Transverse colon (tissue), 4 donors: ENCODE data around the gene ME2. TPM values are rescaled to one million over a fixed set of nuclear protein-coding genes. Genes with fewer than 3 reads are reported as not detected.
"Not testable (repeated sequence)": the region's sequence is repeated elsewhere in the genome, so short reads cannot be mapped to it uniquely, and the experiment has no call there.

Experiments used
- DNase-seq: peaks from one replicate; pipeline ENCODE4 v3.0.0-alpha.2; 2019
- H3K27ac ChIP-seq, 4 donors: fragments of 200-600 bp; sonication (generic); 2 replicates each; pipeline ENCODE4 v1.5.1; 2016 to 2018; ENCODE audit warnings: inconsistent platforms in 4 of 4
- H3K27me3 ChIP-seq: fragments of 200-600 bp; sonication (generic); 2 replicates; pipeline ENCODE4 v1.5.1; 2017; ENCODE audit warnings: inconsistent platforms
- H3K36me3 ChIP-seq, 4 donors: fragments of 200-600 bp; sonication (generic); 2 replicates each; pipeline ENCODE4 v1.5.1; 2017 to 2019; ENCODE audit warnings: inconsistent platforms in 4 of 4
- H3K4me1 ChIP-seq, 4 donors: fragments of 200-600 bp; sonication (generic); 2 replicates each; pipeline ENCODE4 v1.5.1; 2017 to 2020; ENCODE audit warnings: inconsistent platforms in 4 of 4
- H3K4me3 ChIP-seq, 4 donors: fragments of 200-600 bp; sonication (generic); 1 replicate in 1 of 4; 2 replicates in 3 of 4; pipeline versions ENCODE4 v1.5.1 to v1.6.1; 2017 to 2019; ENCODE audit warnings: inconsistent platforms in 4 of 4
- H3K9me3 ChIP-seq, 2 donors: fragments of 200-600 bp; sonication (generic); 2 replicates each; pipeline ENCODE4 v1.5.1; 2017 to 2019; ENCODE audit warnings: inconsistent platforms in 2 of 2
- EP300 ChIP-seq: sonication (generic); formaldehyde crosslinking; IDR thresholded peaks from one replicate; pipeline ENCODE4 v1.6.1; 2017; ENCODE audit warnings: antibody characterized with exemption, low read depth
- POLR2A ChIP-seq: fragments of 450-650 bp; IDR thresholded peaks from one replicate; pipeline ENCODE4 v1.6.1; 2016; ENCODE audit warnings: antibody characterized with exemption, mild to moderate bottlenecking, moderate library complexity
- POLR2AphosphoS5 ChIP-seq, 3 donors: sonication (generic); formaldehyde crosslinking; IDR thresholded peaks; one replicate each; pipeline ENCODE4 v1.6.1; 2016; ENCODE audit warnings: antibody characterized with exemption in 3 of 3
- WGBS, 2 donors: methylation state at CpG; one replicate each; pipeline ENCODE4 v1.1.5; 2018; ENCODE audit warnings: low coverage in 1 of 2; 5-methylcytosine and 5-hydroxymethylcytosine counted together
- in situ Hi-C, 4 donors: fragments of 200-750 bp; cut with MboI; loops; one replicate each; pipeline versions ENCODE4 v1.15.0 to v1.15.1; 2017; ENCODE audit warnings: low sequenced_read_pairs in 3 of 4, low pct_ligation_motif_present in 1 of 4, low pct_unique_long_range_greater_than_20kb in 1 of 4
- intact Hi-C: fragments of 100-400 bp; cut with DNase I; formaldehyde crosslinking; loops from one replicate; pipeline ENCODE4 v1.15.1; 2023; ENCODE audit warnings: low total_unique reads
- total RNA-seq, 4 donors: library from RNA; depleted of rRNA; stranded (reverse); fragments of >200 nt; gene quantifications; one replicate each; pipeline ENCODE4 v1.1.0, GENCODE V29; 2016
- TF ChIP-seq, protein P1 (sequence below), 5 experiments: fragments of 200-600 bp in 3 of 5; fragments of 450-650 bp in 2 of 5; sonication (generic) in 3 of 5; IDR thresholded peaks; 1 replicate in 2 of 5; 2 replicates in 3 of 5; pipeline ENCODE4 v1.5.1; 2016 to 2017; ENCODE audit warnings: antibody characterized with exemption in 5 of 5, inconsistent platforms in 3 of 5, mild to moderate bottlenecking in 2 of 5, moderate library complexity in 1 of 5

The ME2 gene
- total RNA-seq, 4 donors from 2014 or later: 28.8 to 84.5 (median 53.2) TPM

DNA sequence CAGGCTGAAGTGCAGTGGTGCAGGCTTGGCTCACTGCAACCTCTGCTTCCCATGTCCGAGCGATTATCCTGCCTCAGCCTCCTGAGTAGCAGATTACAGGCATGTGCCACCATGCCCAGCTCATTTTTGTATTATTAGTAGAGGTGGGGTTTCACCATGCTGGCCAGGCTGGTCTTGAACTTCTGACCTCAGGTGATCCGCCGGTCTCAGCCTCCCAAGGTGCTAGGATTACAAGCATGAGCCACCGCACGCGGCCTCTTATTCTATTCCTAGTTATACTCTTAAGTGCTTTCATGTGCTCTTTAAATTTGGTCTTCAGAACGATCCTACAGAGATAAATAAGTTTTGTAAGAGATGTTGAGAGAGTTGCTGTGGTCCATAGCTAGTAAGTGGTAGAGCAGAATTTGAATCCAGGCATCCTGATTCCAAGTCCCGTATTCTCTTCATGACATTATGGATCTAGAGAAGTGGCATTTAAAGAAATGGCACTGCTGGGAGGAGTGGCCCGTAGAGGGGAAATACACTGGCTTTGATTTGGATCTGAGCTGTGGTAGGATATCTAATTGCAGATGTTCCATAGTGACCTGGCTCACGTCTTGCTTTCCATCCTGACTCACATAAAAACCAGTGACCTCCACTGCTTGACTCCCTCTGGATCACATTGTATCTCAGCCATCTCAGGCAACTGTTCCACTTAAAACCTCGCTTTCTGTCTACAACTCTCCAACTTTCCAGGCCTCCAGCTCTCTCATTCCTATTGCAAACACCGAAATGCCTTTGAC is 22.8 kb upstream of the ME2 start:
- H3K9me3 ChIP-seq: no peaks in the 10 kb centered on the region
- H3K27ac ChIP-seq: no peak overlapping the region
- in situ Hi-C loops (no loop called here), intact Hi-C loops (no loop called here)
- DNase-seq: no peak
- H3K4me3 ChIP-seq: no peak overlapping the region
- H3K36me3 ChIP-seq: no peaks in the 10 kb centered on the region
- H3K4me1 ChIP-seq: peaks cover 0 to 18% (median 13%) of the 10 kb centered on the region in 4 donors
- TF ChIP-seq POLR2A (no peak), POLR2AphosphoS5 (IDR thresholded peaks at IDR 0.05) (no peak), EP300 (no peak)
- TF ChIP-seq, protein P1, sequence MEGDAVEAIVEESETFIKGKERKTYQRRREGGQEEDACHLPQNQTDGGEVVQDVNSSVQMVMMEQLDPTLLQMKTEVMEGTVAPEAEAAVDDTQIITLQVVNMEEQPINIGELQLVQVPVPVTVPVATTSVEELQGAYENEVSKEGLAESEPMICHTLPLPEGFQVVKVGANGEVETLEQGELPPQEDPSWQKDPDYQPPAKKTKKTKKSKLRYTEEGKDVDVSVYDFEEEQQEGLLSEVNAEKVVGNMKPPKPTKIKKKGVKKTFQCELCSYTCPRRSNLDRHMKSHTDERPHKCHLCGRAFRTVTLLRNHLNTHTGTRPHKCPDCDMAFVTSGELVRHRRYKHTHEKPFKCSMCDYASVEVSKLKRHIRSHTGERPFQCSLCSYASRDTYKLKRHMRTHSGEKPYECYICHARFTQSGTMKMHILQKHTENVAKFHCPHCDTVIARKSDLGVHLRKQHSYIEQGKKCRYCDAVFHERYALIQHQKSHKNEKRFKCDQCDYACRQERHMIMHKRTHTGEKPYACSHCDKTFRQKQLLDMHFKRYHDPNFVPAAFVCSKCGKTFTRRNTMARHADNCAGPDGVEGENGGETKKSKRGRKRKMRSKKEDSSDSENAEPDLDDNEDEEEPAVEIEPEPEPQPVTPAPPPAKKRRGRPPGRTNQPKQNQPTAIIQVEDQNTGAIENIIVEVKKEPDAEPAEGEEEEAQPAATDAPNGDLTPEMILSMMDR (IDR thresholded peaks at IDR 0.05): no peak
- H3K27me3 ChIP-seq: no peaks in the 10 kb centered on the region
- 91 to 94% methylated on average over 12 to 13 of the region's 13 CpGs for WGBS, 2 donors

DNA sequence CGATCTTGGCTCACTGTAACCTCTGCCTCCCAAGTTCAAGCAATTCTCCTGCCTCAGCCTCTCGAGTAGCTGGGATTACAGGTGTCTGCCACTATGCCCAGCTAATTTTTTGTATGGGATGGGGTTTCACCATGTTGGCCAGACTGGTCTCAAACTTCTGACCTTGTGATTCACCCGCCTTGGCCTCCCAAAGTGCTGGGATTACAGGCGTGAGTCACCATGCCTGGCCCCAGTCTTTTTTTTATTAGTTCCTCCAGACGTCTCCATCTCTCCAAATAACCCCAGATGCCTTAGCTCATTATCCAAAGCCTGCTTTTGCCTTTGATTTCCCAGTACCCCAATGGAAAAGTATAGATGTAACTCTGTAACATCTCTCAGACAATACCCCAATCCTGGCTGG is 21.8 kb upstream of the ME2 start:
- H3K4me1 ChIP-seq: peaks cover 0 to 18% (median 13%) of the 10 kb centered on the region in 4 donors
- H3K36me3 ChIP-seq, H3K9me3 ChIP-seq, intact Hi-C loops, H3K4me3 ChIP-seq, H3K27ac ChIP-seq, H3K27me3 ChIP-seq, DNase-seq, in situ Hi-C loops: not testable (repeated sequence)
- WGBS, 2 donors: 42 to 52% methylated on average over 3 to 5 of the region's 5 CpGs

DNA sequence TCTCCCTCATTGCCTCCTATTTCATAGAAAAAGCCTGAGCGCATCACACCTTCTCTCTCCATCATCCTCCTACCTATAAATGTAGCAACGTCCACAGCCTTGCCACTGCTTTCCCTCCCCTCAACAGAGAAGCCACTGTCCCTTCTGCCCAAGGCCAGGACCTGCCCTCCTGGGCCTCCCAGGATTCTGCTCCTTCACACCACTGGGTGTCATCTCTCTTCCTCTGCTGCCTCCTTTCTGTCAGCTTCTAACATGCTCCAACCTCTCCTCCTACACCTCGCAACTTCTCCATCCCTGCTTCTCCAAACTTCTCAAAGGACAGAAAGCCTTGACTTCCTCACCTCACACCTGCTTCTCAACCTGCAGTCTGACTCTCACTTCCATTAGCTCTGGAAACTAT is 21.2 kb upstream of the ME2 start:
- H3K36me3 ChIP-seq: no peaks in the 10 kb centered on the region
- WGBS, 2 donors: 67 to 85% methylated on average over 1 to 3 of the region's 3 CpGs
- no peak overlapping the region for H3K4me3 ChIP-seq
- intact Hi-C loops: no loop called here
- H3K9me3 ChIP-seq: no peaks in the 10 kb centered on the region
- no peak for DNase-seq
- in situ Hi-C loops: no loop called here
- no peak overlapping the region for H3K27ac ChIP-seq
- peaks cover 0 to 18% (median 13%) of the 10 kb centered on the region in 4 donors for H3K4me1 ChIP-seq
- H3K27me3 ChIP-seq: no peaks in the 10 kb centered on the region
- TF ChIP-seq POLR2AphosphoS5 (IDR thresholded peaks at IDR 0.05) (no peak), EP300 (no peak), POLR2A (no peak)
- TF ChIP-seq, protein P1 (IDR thresholded peaks at IDR 0.05): no peak

DNA sequence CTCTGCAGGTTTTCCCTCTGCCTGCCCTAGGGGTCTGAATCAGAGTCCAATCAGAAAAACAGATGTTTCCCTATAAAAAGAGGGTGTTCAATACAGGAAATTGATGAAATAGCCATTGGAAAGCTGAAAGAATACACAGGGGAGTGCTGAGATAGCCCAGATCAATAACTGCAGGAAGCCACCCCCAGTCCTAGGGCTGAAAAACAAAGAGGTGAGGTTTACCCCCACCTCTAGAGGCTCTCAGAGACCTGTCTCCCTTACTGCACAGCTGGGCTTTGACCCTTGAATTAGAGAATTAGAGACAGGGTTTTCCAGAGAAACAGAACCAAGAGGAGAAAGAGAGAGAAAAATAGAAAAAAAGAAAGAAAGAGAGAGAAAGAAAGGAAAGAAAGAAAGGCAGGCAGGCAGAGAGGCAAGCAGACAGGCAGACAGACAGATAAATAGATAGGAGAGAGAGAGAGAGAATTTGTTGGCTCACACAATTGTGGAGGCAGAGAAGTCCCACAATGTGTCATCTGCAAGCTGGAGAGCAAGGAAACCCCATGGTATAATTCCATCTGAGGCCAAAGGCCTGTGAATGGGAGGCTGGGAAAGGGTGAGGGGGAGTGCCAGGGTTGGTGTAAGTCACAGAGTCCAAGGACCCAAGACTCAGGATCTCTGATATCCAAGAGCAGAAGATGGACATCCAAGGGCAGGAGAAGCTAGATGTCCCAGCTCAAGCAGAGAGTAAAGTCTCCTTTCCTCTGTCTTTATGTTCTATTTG is 18.9 kb upstream of the ME2 start:
- no peak for TF ChIP-seq POLR2A
- no peak for TF ChIP-seq POLR2AphosphoS5 (IDR thresholded peaks at IDR 0.05)
- TF ChIP-seq EP300: no peak
- TF ChIP-seq, protein P1 (IDR thresholded peaks at IDR 0.05): no peak
- in situ Hi-C loops: no loop called here
- Histone ChIP-seq H3K27ac (no peak overlapping the region), H3K4me1 (peaks cover 0 to 9% (median 1%) of the 10 kb centered on the region in 4 donors), H3K27me3 (no peaks in the 10 kb centered on the region), H3K36me3 (no peaks in the 10 kb centered on the region), H3K4me3 (no peak overlapping the region), H3K9me3 (no peaks in the 10 kb centered on the region)
- DNase-seq: no peak
- intact Hi-C loops: no loop called here
